Natural killer cell treated with Interleukin-12 subunit alpha and Interleukin-12 subunit beta and Interleukin-15 and Interleukin-18, amount 100 ng/mL, for 72 hours (primary cell): ENCODE results near the gene FTCD. TPM values are rescaled to one million over a fixed set of nuclear protein-coding genes. Genes with fewer than 3 reads are reported as not detected.
"Not testable (repeated sequence)": the region's sequence is repeated elsewhere in the genome, so short reads cannot be mapped to it uniquely, and the experiment has no call there.

ENCODE experiments used
- ATAC-seq, 2 donors: fragments of 150-1000 bp; cut with Tn5 transposase in 1 of 2; sonication (Bioruptor Pico), chemical (Tn5 transposase) in 1 of 2; 2 replicates each; pipeline ENCODE4 v1.10.0; 2021
- DNase-seq: peaks from one replicate; pipeline ENCODE4 v3.0.0; 2022; ENCODE audit warnings: low spot score
- H3K27ac Mint-ChIP-seq, 2 donors: 1 replicate in 1 of 2; 2 replicates in 1 of 2; pipeline ENCODE4 v1.8.0; 2022; ENCODE audit warnings: mixed read lengths in 2 of 2, mild to moderate bottlenecking in 1 of 2, moderate library complexity in 1 of 2
- H3K27me3 Mint-ChIP-seq, 2 donors: 1 replicate in 1 of 2; 2 replicates in 1 of 2; pipeline ENCODE4 v1.8.0; 2022; ENCODE audit warnings: mixed read lengths in 2 of 2
- H3K36me3 Mint-ChIP-seq: one replicate; pipeline ENCODE4 v1.8.0; 2022; ENCODE audit warnings: mixed read lengths
- H3K4me1 Mint-ChIP-seq, 2 donors: 1 replicate in 1 of 2; 2 replicates in 1 of 2; pipeline ENCODE4 v1.8.0; 2022; ENCODE audit warnings: low read depth in 2 of 2, mixed read lengths in 2 of 2, mild to moderate bottlenecking in 1 of 2
- H3K4me3 Mint-ChIP-seq: one replicate; pipeline ENCODE4 v1.8.0; 2022; ENCODE audit warnings: mixed read lengths
- H3K9me3 Mint-ChIP-seq: 2 replicates; pipeline ENCODE4 v1.8.0; 2022; ENCODE audit warnings: mixed read lengths
- total RNA-seq, 2 donors: library from RNA; stranded (reverse); gene quantifications; one replicate each; pipeline ENCODE4 v1.2.3, GENCODE V29; 2022

Gene FTCD
- total RNA-seq, 2 donors from 2014 or later, result not detected

GRCh38 chr21:46191257-46191685 is 35.9 kb upstream of the FTCD start:
- no peak overlapping the region for H3K27ac Mint-ChIP-seq
- ATAC-seq (no peak), DNase-seq (no peak)
- no peaks in the 10 kb centered on the region for H3K27me3 Mint-ChIP-seq
- H3K36me3 Mint-ChIP-seq, result peaks cover 2% of the 10 kb centered on the region
- H3K9me3 Mint-ChIP-seq, result no peaks in the 10 kb centered on the region
- no peaks in the 10 kb centered on the region for H3K4me1 Mint-ChIP-seq
- H3K4me3 Mint-ChIP-seq, result no peak overlapping the region

DNA sequence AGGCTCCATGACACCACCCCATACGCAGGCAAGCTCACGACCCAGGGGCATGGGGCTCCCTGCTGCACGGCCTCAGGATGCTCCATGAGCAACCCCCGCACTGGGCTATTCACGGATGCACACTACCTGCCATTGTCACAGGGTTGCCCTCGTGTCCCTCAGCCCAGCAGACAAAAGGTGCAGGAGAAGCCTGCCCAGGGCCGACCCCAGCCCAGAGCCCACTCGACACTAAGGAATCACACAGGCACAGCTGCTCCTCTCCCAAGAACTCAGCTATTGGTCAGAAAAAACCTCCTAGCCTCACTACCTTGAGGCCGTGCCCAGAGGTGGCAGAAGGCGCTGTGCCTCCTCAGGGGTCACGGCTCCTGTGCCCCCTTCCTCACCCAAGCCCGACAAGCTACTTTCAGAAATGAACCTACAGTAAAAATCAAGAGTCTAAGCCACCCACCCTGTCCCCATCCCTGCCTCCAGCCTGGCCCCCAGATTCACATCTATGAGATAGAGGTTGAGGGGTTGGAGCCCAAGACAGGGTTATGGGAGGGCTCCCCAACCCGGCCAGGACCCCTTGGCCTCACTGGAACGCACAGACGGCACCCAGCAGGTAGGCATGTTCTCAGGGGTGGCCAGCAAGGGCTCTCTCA is 35.2 kb upstream of the FTCD start:
- no peak for DNase-seq
- Mint-ChIP-seq H3K9me3 (no peaks in the 10 kb centered on the region), H3K27me3 (no peaks in the 10 kb centered on the region)

DNA sequence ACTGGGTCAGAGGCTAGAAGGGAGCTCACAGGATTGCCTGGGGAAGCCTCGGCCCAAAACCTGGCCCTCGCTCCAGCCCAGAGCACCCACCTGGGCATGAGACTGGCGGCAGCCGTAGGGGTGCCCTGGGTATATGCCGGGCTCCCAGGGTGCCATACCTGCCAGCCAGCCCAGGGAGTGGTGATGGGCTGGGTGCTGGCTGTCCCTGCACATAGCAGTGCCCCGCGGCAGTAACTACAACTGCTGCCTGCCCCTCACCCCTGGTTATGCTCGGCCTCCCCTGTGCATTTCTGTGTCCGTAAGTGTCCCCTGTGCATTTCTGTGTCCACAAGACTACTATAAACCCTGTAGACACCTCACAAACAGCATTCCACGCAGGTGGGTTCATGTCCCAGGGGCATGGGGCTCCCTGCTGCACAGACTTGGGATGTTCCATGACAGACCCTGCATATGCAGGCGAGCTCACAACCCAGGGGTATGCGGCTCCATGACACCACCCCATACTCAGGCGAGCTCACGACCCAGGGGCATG is 34.6 kb upstream of the FTCD start:
- peaks cover 0 to 1% of the 10 kb centered on the region in 2 donors for H3K4me1 Mint-ChIP-seq
- H3K27me3 Mint-ChIP-seq, result no peaks in the 10 kb centered on the region
- no peaks in the 10 kb centered on the region for H3K9me3 Mint-ChIP-seq
- H3K27ac Mint-ChIP-seq, result no peak overlapping the region
- no peaks in the 10 kb centered on the region for H3K36me3 Mint-ChIP-seq
- H3K4me3 Mint-ChIP-seq, result no peak overlapping the region
- ATAC-seq (peak in 1 of 2 donors; percentile 44), DNase-seq (peak; percentile 55)

More for the DNA sequence above, 35.2 kb upstream of the FTCD start:
- Mint-ChIP-seq H3K36me3 (no peaks in the 10 kb centered on the region), H3K27ac (no peak overlapping the region), H3K4me1 (no peaks in the 10 kb centered on the region), H3K4me3 (no peak overlapping the region)
- ATAC-seq, result peak in 1 of 2 donors; percentile 21

GRCh38 chr21:46189213-46189958 is 34.0 kb upstream of the FTCD start:
- H3K9me3 Mint-ChIP-seq, result no peaks in the 10 kb centered on the region
- no peaks in the 10 kb centered on the region for H3K36me3 Mint-ChIP-seq
- no peak overlapping the region for H3K27ac Mint-ChIP-seq
- peaks cover 0 to 3% of the 10 kb centered on the region in 2 donors for H3K4me1 Mint-ChIP-seq
- H3K4me3 Mint-ChIP-seq, result no peak overlapping the region
- ATAC-seq (no peak), DNase-seq (no peak)
- H3K27me3 Mint-ChIP-seq, result no peaks in the 10 kb centered on the region

DNA sequence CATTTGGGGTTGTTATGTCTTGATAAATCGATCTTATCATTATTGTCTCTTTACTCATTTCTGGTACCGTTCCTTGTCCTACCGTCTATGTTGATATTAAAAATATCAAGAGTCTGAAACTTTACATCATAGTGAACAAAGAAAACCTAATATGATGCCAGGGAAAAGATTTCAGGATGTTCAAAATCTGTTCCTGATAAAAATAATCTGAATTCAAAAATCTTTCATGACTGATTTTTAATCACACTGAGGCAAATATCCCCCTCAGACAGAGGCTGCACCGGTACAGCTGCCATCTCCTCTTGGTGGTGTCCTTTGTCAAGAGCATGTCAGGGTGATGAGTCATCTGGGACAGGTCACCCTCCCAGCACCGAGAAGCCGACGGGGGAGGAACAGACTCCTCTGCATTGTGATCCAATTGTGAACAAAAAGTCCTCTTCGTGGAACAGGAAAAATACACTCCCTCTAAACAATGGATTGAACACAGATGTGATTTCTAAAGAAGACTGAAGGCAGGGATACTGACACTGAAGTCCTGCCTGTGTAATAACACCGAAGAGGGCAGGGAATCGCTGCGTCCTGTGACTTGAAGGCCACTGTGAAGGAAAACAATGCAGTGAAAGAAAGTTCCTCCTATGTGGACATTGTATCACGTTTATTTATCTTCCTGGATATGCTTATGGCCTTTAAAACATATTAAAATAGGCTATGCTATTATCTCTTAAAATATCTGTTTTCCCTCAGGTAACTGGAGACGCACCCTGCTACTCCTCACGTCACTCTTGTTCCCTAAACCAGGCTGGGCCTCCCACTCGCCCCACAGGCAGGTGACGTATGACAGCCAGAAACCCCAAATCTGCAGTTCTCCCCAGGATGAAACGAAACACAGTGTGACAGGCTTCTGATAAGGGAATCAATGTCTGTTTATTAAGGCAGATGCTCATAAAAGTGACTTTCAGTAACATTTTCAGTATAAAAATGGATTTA is 33.1 kb upstream of the FTCD start:
- H3K27me3 Mint-ChIP-seq, result no peaks in the 10 kb centered on the region
- H3K9me3 Mint-ChIP-seq, result no peaks in the 10 kb centered on the region
- H3K27ac Mint-ChIP-seq, result peak overlapping the region in 1 of 2 donors; percentile 20
- H3K36me3 Mint-ChIP-seq, result no peaks in the 10 kb centered on the region
- H3K4me3 Mint-ChIP-seq, result no peak overlapping the region
- DNase-seq (no peak), ATAC-seq (no peak)
- H3K4me1 Mint-ChIP-seq, result peaks cover 0 to 3% of the 10 kb centered on the region in 2 donors

GRCh38 chr21:46187814-46188213 is 32.4 kb upstream of the FTCD start:
- Mint-ChIP-seq H3K9me3 (no peaks in the 10 kb centered on the region), H3K27ac (peak overlapping the region in 1 of 2 donors; percentile 27), H3K27me3 (no peaks in the 10 kb centered on the region), H3K36me3 (no peaks in the 10 kb centered on the region), H3K4me3 (no peak overlapping the region), H3K4me1 (peaks cover 0 to 3% of the 10 kb centered on the region in 2 donors)
- DNase-seq, result peak; percentile 40
- ATAC-seq, result no peak

GRCh38 chr21:46187261-46187660 is 31.9 kb upstream of the FTCD start:
- Mint-ChIP-seq H3K4me3 (no peak overlapping the region), H3K4me1 (peaks cover 0 to 3% of the 10 kb centered on the region in 2 donors), H3K27me3 (no peaks in the 10 kb centered on the region), H3K27ac (peak overlapping the region in 1 of 2 donors; percentile 27), H3K36me3 (no peaks in the 10 kb centered on the region), H3K9me3 (no peaks in the 10 kb centered on the region)
- ATAC-seq (no peak), DNase-seq (no peak)

GRCh38 chr21:46185716-46186115 is 30.3 kb upstream of the FTCD start:
- Mint-ChIP-seq H3K4me1 (peaks cover 0 to 3% of the 10 kb centered on the region in 2 donors), H3K4me3 (no peak overlapping the region), H3K27ac (peak overlapping the region in 1 of 2 donors; percentile 56), H3K36me3 (no peaks in the 10 kb centered on the region), H3K9me3 (no peaks in the 10 kb centered on the region), H3K27me3 (no peaks in the 10 kb centered on the region)
- ATAC-seq, result no peak
- DNase-seq, result no peak

DNA sequence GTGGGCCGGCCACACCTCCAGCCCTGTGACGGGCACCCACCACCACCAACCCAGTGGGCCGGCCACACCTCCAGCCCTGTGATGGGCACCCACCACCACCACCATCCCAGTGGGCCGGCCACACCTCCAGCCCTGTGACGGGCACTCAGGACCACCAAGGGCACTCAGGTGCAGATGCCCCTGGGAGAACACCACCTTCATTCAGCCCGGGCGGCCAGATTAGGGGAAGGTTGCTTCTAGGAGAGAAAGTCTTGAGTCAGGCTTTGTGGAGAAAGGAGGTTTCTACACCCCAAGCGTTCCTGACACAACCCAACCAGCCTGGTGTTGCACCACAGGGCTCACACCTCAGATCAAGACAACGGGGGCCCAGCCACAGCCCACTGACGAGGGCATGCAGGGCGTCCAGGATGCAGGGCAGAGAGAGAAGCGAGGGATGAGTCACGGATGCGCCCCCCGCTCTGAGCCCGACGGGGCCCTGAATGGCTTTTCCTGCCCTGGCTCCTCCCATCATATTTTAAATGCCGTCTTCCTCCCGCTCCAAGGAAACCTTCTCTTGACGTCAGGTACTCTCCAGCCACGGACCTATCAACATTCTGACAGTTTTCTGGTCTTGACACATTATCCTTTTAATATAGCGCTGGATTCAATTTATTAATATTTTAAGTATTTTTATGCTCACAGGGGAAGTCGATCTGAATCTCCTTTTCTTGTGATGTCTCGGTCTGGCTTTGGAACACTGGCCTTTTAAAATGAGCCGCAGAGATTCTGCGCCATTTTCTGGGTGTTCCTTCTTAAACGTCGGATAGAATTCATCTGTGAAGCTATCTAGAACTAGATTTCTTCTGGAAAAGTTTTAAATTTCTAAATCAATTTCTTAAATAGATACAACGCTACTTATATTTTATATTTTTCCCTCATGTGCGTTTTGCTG is 29.5 kb upstream of the FTCD start:
- Mint-ChIP-seq H3K36me3 (no peaks in the 10 kb centered on the region), H3K27me3 (no peaks in the 10 kb centered on the region), H3K4me3 (no peak overlapping the region), H3K27ac (peak overlapping the region in 1 of 2 donors; percentile 56), H3K9me3 (no peaks in the 10 kb centered on the region), H3K4me1 (peaks cover 0 to 3% of the 10 kb centered on the region in 2 donors)
- ATAC-seq (peak; percentile 54 to 85), DNase-seq (peak; percentile 82)

DNA sequence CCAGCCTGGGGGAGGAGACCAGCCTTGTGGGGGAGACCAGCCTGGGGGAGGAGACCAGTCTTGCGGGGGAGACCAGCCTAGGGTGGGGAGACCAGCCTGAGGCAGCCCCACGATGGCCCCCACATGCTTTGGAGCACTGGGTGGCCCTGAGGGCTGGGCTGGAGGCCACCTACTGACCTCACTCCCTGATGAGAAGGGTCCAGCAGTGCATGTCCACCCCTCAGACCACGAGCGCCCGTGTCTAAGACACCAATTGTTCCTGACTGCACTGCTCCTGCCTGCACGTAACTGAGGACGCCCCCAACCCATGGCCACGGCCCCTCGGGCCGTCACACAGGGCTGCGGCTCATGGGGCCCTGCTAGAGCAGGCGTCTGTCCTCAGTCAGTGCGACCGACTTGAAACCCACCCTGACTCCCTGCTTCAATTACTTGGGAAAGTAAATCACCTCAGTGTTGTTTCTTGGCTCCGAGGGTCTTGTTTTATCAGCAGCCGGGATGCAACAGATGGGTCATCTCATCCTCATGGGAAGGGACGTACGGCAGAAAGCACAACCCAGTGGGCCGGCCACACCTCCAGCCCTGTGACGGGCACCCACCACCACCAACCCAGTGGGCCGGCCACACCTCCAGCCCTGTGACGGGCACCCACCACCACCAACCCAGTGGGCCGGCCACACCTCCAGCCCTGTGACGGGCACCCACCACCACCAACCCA is 28.7 kb upstream of the FTCD start, which contains the start of gene SPATC1L:
SPATC1L (minus strand) TSS at position 550 of the 715 bp plus-strand sequence. CDS start 1,643 bp downstream, outside the sequence.
- Mint-ChIP-seq H3K4me3 (no peak within 1 kb of the TSS), H3K9me3 (no peaks in the 10 kb centered on the region), H3K27me3 (no peaks in the 10 kb centered on the region), H3K27ac (peak within 1 kb of the TSS in 1 of 2 donors; percentile 56), H3K36me3 (no peaks in the 10 kb centered on the region), H3K4me1 (peaks cover 0 to 3% of the 10 kb centered on the region in 2 donors)
- DNase-seq, result peak; percentile 38
- peak in 1 of 2 donors; percentile 81 for ATAC-seq

GRCh38 chr21:46183337-46183909 is 28.0 kb upstream of the FTCD start:
- H3K27me3 Mint-ChIP-seq, result not testable (repeated sequence)

More at GRCh38 chr21:46183337-46183909, 28.0 kb upstream of the FTCD start:
- not testable (repeated sequence) for H3K4me1 Mint-ChIP-seq, ATAC-seq, H3K9me3 Mint-ChIP-seq, DNase-seq, H3K36me3 Mint-ChIP-seq, H3K27ac Mint-ChIP-seq, H3K4me3 Mint-ChIP-seq
